Measurements from ENCODE around the gene TTLL8.

The TTLL8 gene

GRCh38 chr22:50002791-50003190 is 55.3 kb downstream of the TTLL8 start:
- no peak for DNase-seq (ENCODE audit: low read depth in 2 of 2)

- DNase-seq (ENCODE audit: low read depth in 2 of 2) = no peak
These were observed 56.5 kb downstream of the TTLL8 start for GRCh38 chr22:50001388-50002231.

- no peak for DNase-seq (ENCODE audit: low read depth in 2 of 2)
These were observed 57.3 kb downstream of the TTLL8 start for GRCh38 chr22:50000587-50001387.

- no peak for DNase-seq (ENCODE audit: low read depth in 2 of 2)
These were observed 58.0 kb downstream of the TTLL8 start for GRCh38 chr22:49999946-50000586.

GRCh38 chr22:49999063-49999945 is 58.8 kb downstream of the TTLL8 start:
- no peak for DNase-seq (ENCODE audit: low read depth in 2 of 2)

- DNase-seq (ENCODE audit: low read depth in 2 of 2) = no peak
These were observed 59.4 kb downstream of the TTLL8 start for GRCh38 chr22:49998718-49999062.

- no peak for DNase-seq (ENCODE audit: low read depth in 2 of 2)
These were observed 60.0 kb downstream of the TTLL8 start for GRCh38 chr22:49997932-49998717.

- no peak for DNase-seq (ENCODE audit: low read depth in 2 of 2)
These were observed 60.9 kb downstream of the TTLL8 start for GRCh38 chr22:49997251-49997599.

GRCh38 chr22:49996518-49997250 is 61.4 kb downstream of the TTLL8 start:
- DNase-seq (ENCODE audit: low read depth in 2 of 2) = no peak

GRCh38 chr22:49996119-49996517 is 62.0 kb downstream of the TTLL8 start:
- no peak for DNase-seq (ENCODE audit: low read depth in 2 of 2)

GRCh38 chr22:49995361-49996118 is 62.6 kb downstream of the TTLL8 start:
- DNase-seq (ENCODE audit: low read depth in 2 of 2) = no peak

GRCh38 chr22:49995041-49995360 is 63.1 kb downstream of the TTLL8 start:
- no peak for DNase-seq (ENCODE audit: low read depth in 2 of 2)

- DNase-seq (ENCODE audit: low read depth in 2 of 2) = no peak
These were observed 63.6 kb downstream of the TTLL8 start for GRCh38 chr22:49994361-49995040.

- DNase-seq (ENCODE audit: low read depth in 2 of 2) = no peak
These were observed 64.3 kb downstream of the TTLL8 start for GRCh38 chr22:49993649-49994360.

- peak; percentile 60 to 69 for DNase-seq (ENCODE audit: low read depth in 2 of 2)
These were observed 65.0 kb downstream of the TTLL8 start for GRCh38 chr22:49992921-49993648.

- DNase-seq (ENCODE audit: low read depth in 2 of 2) = no peak
These were observed 66.1 kb downstream of the TTLL8 start for GRCh38 chr22:49991907-49992533.

GRCh38 chr22:49991167-49991566 is 66.9 kb downstream of the TTLL8 start:
- no peak for DNase-seq (ENCODE audit: low read depth in 2 of 2)
